ENCODE measurements around the gene SLC25A52.

GRCh38 chr18:31731628-31732027 is 29.1 kb downstream of the SLC25A52 start:
- TF ChIP-seq CTCF (IDR thresholded peaks at IDR 0.05; ENCODE audit: insufficient read depth, low read depth, low read length) (no peak), EZH2 (IDR thresholded peaks at IDR 0.05; ENCODE audit: insufficient read depth, low read length) (no peak)
